PC-9 (cell line): ENCODE measurements around the gene CRY1. TPM values are rescaled to one million over a fixed set of nuclear protein-coding genes. Genes with fewer than 3 reads are reported as not detected.

ENCODE experiments used
- BruUV-seq: library from RNA; stranded (reverse); fragments of 400-500 nt; replicated peaks from 2 replicates; lab custom pipeline; 2021; lab: Mats Ljungman, UMichigan
- CTCF ChIA-PET: fragments of 300-600 bp; sonication (Branson Sonifier 250); formaldehyde crosslinking; loops from one replicate; lab custom pipeline; 2022; ENCODE audit warnings: antibody characterized with exemption; lab: Charles Lee
- POLR2A ChIA-PET: fragments of 300-600 bp; sonication (Branson Sonifier 250); formaldehyde crosslinking; loops from one replicate; lab custom pipeline; 2022; ENCODE audit warnings: antibody characterized with exemption; ENCODE audit not compliant: unreplicated experiment; lab: Charles Lee
- DNase-seq, 2 experiments: peaks; one replicate each; pipeline versions ENCODE4 v3.0.0 to v3.0.0-alpha.2; 2015 to 2022; ENCODE audit warnings: mixed read lengths in 1 of 2
- H2AFZ ChIP-seq: fragments of 200-600 bp; sonication (generic); 2 replicates; pipeline ENCODE4 v1.8.1; 2017; ENCODE audit warnings: antibody characterized with exemption
- H3F3A ChIP-seq: fragments of 200-600 bp; sonication (generic); 2 replicates; pipeline ENCODE4 v1.8.1; 2017; ENCODE audit warnings: antibody characterized with exemption, mild to moderate bottlenecking, low read depth; ENCODE audit not compliant: insufficient read depth
- H3K27ac ChIP-seq: fragments of 200-600 bp; sonication (generic); 2 replicates; pipeline ENCODE4 v1.6.1; 2016; ENCODE audit warnings: mixed run types
- H3K27me3 ChIP-seq: fragments of 200-600 bp; sonication (generic); 2 replicates; pipeline ENCODE4 v1.6.1; 2016; ENCODE audit warnings: low read depth, mixed run types; ENCODE audit not compliant: insufficient read depth
- H3K36me3 ChIP-seq: fragments of 200-600 bp; sonication (generic); 2 replicates; pipeline ENCODE4 v1.6.1; 2016; ENCODE audit warnings: low read depth, mixed run types
- H3K4me1 ChIP-seq: fragments of 200-600 bp; sonication (generic); replicated peaks from 2 replicates; pipeline ENCODE4 v1.6.1; 2016; ENCODE audit warnings: mixed run types; ENCODE audit not compliant: insufficient read depth
- H3K4me2 ChIP-seq: fragments of 200-600 bp; sonication (generic); 2 replicates; pipeline ENCODE4 v1.6.1; 2017; ENCODE audit warnings: mixed run types
- H3K4me3 ChIP-seq: fragments of 200-600 bp; sonication (generic); 2 replicates; pipeline ENCODE4 v1.6.1; 2016; ENCODE audit warnings: mixed run types
- H3K79me2 ChIP-seq: fragments of 200-600 bp; sonication (generic); 2 replicates; pipeline ENCODE4 v1.6.1; 2017; ENCODE audit warnings: low read depth, mixed run types
- H3K9me2 ChIP-seq: fragments of 200-600 bp; sonication (generic); 2 replicates; pipeline ENCODE4 v1.8.1; 2017; ENCODE audit warnings: mild to moderate bottlenecking; ENCODE audit not compliant: insufficient read depth
- H3K9me3 ChIP-seq: fragments of 200-600 bp; sonication (generic); 2 replicates; pipeline ENCODE4 v1.8.1; 2016; ENCODE audit warnings: low read depth; ENCODE audit not compliant: insufficient read depth
- H4K20me1 ChIP-seq: fragments of 200-600 bp; sonication (generic); 2 replicates; pipeline ENCODE4 v1.8.1; 2017; ENCODE audit not compliant: insufficient read depth
- EZH2 ChIP-seq: fragments of 200-600 bp; sonication (generic); IDR thresholded peaks from 2 replicates; pipeline ENCODE4 v1.8.0; 2017; ENCODE audit warnings: antibody characterized with exemption, low read depth
- intact Hi-C: fragments of 100-400 bp; cut with micrococcal nuclease; formaldehyde crosslinking; loops from one replicate; pipeline ENCODE4 v1.10.0; 2022; ENCODE audit not compliant: unreplicated experiment
- total RNA-seq: library from RNA; stranded (reverse); gene quantifications from 2 replicates; pipeline ENCODE4 v1.2.3, GENCODE V29; 2021
- TF ChIP-seq, protein P1 (sequence below): fragments of 200-600 bp; sonication (generic); conservative IDR thresholded peaks from 2 replicates; pipeline ENCODE4 v1.6.1; 2017; ENCODE audit warnings: mixed run types, antibody characterized with exemption, mild to moderate bottlenecking, moderate library complexity

The CRY1 gene
- total RNA-seq, 1 experiment from 2014 or later: 18.1 TPM

DNA sequence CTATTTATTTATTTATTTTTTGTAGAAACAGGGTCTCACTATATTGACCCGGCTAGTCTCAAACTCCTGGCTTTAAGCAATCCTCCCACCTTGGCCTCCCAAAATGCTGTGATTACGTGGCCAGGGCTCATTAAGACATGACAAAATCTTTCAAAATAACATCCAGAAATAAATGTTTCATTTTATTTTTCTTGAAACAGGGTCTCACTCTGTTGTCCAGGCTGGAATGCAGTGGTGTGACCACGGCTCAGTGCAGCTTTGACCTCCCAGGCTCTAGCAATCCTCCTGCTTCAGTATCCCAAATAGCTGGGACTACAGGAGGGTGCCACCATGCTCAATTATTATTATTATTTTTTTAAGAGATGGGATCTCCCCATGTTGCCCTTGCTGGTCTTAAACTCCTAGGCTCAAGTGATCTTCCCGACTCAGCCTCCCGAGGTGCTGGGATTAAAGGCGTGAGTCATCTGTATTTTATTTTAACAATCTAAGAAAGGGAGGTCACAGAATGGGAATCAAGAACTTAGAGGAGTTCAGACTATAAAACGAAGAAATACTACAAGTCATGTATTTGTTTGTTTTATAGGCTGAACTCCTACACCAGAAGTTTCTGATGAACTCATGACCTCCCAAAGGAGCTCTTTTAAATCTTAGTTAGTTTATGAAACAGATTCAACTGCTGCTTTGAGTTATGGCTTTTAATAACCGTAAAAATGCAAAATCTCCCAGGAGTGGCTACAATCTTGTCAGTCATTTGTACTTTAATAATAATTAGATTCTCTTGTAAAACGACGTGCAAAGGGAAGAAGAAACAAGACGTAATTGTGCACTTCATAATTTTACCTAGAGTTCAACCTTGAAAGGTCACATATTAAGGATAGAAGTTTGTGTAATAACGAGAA lies 139.7 kb downstream of the CRY1 start:
- Histone ChIP-seq H3K9me3 (peaks cover 8% of the 10 kb centered on the region; the same call in 1 of the 2 replicates), H3K4me1 (peaks cover 13% of the 10 kb centered on the region; the same call in 1 of the 2 replicates), H3K27ac (no peak overlapping the region), H3F3A (peaks cover 20% of the 10 kb centered on the region; the same call in 1 of the 2 replicates), H2AFZ (no peak overlapping the region), H3K27me3 (peaks cover 13% of the 10 kb centered on the region; the same call in 1 of the 2 replicates), H3K79me2 (peaks cover 14% of the 10 kb centered on the region), H3K4me2 (no peak overlapping the region), H3K4me3 (no peak overlapping the region), H4K20me1 (peaks cover 3% of the 10 kb centered on the region; the same call in 1 of the 2 replicates), H3K9me2 (no peaks in the 10 kb centered on the region; the same call in 1 of the 2 replicates), H3K36me3 (no peaks in the 10 kb centered on the region)
- DNase-seq: no peak
- BruUV-seq: no TSS peak
- ChIA-PET POLR2A (interaction anchor here (0.7 kb wide), 1 partner anchor 77 kb away, joined by 7 read pairs; no protein-coding TSS in a partner anchor), CTCF (no interaction called here)
- intact Hi-C loops: loop anchor here (2.0 kb wide), 1 partner anchor 33 kb away; the partner anchor contains the start of gene MTERF2
- no peak for TF ChIP-seq EZH2
- TF ChIP-seq, protein P1, sequence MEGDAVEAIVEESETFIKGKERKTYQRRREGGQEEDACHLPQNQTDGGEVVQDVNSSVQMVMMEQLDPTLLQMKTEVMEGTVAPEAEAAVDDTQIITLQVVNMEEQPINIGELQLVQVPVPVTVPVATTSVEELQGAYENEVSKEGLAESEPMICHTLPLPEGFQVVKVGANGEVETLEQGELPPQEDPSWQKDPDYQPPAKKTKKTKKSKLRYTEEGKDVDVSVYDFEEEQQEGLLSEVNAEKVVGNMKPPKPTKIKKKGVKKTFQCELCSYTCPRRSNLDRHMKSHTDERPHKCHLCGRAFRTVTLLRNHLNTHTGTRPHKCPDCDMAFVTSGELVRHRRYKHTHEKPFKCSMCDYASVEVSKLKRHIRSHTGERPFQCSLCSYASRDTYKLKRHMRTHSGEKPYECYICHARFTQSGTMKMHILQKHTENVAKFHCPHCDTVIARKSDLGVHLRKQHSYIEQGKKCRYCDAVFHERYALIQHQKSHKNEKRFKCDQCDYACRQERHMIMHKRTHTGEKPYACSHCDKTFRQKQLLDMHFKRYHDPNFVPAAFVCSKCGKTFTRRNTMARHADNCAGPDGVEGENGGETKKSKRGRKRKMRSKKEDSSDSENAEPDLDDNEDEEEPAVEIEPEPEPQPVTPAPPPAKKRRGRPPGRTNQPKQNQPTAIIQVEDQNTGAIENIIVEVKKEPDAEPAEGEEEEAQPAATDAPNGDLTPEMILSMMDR: no peak

DNA sequence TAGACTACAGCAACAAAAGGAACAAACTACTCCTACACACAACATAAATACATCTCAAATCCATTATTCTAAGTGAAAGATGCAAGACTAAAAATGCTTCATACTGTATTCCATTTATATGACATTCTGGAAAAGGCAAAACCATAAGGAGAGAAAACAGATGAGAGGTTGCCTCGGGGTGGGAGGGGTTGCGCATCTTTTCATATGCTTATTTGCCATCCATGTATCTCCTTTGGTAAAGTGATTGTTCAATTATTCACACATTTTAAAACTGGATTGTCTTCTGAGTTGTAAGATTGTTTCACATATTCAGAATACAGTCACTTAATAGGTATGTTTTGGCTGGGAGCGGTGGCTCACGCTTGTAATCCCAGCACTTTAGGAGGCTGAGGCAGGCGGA lies 142.8 kb downstream of the CRY1 start:
- H2AFZ ChIP-seq: no peak overlapping the region

DNA sequence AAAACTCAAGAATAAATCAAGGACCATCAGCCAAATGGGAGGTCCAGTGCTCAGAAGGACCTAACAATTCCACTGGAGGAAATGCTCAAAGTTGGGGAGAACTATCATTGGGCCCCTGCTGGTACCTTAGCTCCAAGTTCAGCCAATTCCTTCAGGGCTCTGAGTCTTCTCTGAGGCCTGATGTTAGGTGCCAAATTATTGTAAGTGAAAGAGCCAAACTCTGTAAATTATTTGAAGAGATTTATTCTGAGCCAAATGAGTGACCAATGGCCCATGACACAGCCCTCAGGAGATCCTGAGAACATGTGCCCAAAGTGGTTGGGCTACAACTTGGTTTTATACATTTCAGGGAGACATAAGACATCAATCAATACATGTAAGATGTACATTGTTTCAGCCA lies 145.9 kb downstream of the CRY1 start:
- Histone ChIP-seq H3K27ac (no peak overlapping the region), H3K27me3 (peaks cover 13% of the 10 kb centered on the region; the same call in 1 of the 2 replicates), H3K9me3 (peaks cover 8% of the 10 kb centered on the region; the same call in 1 of the 2 replicates), H3K79me2 (no peaks in the 10 kb centered on the region), H3F3A (no peaks in the 10 kb centered on the region), H3K9me2 (no peaks in the 10 kb centered on the region; the same call in 1 of the 2 replicates), H3K4me3 (no peak overlapping the region), H4K20me1 (no peaks in the 10 kb centered on the region), H3K4me2 (no peak overlapping the region), H3K36me3 (no peaks in the 10 kb centered on the region), H2AFZ (no peak overlapping the region), H3K4me1 (no peaks in the 10 kb centered on the region)
- TF ChIP-seq, protein P1: no peak
- intact Hi-C loops: no loop called here
- ChIA-PET CTCF (no interaction called here), POLR2A (no interaction called here)
- DNase-seq: no peak
- BruUV-seq: no TSS peak

More for the DNA sequence above, 142.8 kb downstream of the CRY1 start:
- Histone ChIP-seq H3K79me2 (no peaks in the 10 kb centered on the region), H4K20me1 (no peaks in the 10 kb centered on the region), H3K27ac (no peak overlapping the region), H3F3A (peaks cover 16% of the 10 kb centered on the region; the same call in 1 of the 2 replicates), H3K4me2 (no peak overlapping the region), H3K4me3 (no peak overlapping the region), H3K27me3 (peaks cover 13% of the 10 kb centered on the region; the same call in 1 of the 2 replicates), H3K4me1 (no peaks in the 10 kb centered on the region), H3K9me2 (no peaks in the 10 kb centered on the region; the same call in 1 of the 2 replicates), H3K9me3 (peaks cover 8% of the 10 kb centered on the region; the same call in 1 of the 2 replicates), H3K36me3 (no peaks in the 10 kb centered on the region)
- CTCF ChIA-PET: no interaction called here
- POLR2A ChIA-PET: no interaction called here
- no TSS peak for BruUV-seq
- intact Hi-C loops: no loop called here
- no peak for DNase-seq
- no peak for TF ChIP-seq EZH2
- TF ChIP-seq, protein P1: no peak
